Activated gamma-delta T cell (primary cell): ENCODE results near the gene DNAH17.
"Not testable (repeated sequence)": the region's sequence is repeated elsewhere in the genome, so short reads cannot be mapped to it uniquely, and the experiment has no call there.

ENCODE experiments used
- DNase-seq: peaks from one replicate; lab custom pipeline; 2025; lab: John Stamatoyannopoulos, UW

Gene DNAH17

DNA sequence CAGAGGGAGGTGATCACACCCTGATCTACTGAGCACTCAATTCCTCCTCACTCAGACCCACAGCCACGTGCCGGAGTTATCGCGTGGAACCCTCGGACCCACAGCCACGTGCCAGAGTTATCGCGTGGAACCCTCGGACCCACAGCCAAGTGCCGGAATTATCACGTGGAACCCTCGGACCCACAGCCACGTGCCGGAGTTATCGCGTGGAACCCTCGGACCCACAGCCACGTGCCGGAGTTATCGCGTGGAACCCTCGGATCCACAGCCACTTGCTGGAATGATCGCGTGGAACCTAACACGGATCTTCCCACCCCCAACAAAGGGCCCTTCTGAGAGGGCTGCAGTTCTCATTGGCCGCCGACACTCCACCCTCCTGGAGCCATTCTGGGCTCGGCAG is 101.0 kb downstream of the DNAH17 start:
- DNase-seq, result no peak

DNA sequence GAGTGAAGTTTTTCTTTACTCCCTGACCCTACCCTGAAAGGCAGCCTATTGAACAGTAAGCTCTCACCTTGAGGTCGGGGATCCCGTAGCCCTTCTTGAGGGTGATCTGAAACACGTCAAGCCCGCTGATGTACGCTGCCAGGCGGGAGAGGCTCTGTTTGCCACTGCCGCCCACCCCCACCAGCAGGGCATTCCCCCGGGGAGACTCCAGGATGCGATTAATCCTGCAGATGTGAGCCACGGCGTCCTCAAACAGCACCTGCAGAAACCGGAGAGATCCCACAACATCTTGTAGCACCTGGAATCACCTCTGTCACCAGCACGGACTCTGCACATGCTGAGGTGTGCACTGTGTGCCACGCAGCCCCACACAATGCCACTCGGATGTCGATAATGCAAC is 102.0 kb downstream of the DNAH17 start:
- DNase-seq, result no peak

DNA sequence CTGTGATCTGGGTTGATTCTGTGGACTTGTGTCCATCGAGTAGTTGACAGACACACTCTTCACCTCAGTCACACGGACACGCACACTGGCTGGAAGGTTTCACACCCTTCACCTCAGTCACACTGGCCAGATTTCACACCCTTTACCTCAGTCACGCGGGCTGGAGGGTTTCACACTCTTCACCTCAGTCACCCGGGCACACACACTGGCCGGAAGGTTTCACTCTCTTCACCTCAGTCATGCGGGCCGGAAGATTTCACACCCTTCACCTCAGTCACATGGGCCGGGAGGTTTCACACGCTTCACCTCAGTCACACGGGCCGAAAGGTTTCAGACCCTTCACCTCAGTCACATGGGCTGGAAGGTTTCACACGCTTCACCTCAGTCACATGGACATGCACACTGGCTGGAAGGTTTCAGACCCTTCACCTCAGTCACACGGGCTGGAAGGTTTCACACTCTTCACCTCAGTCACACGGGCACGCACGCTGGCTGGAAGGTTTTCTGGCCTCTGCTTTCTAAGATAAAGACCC is 102.5 kb downstream of the DNAH17 start:
- no peak for DNase-seq

DNA sequence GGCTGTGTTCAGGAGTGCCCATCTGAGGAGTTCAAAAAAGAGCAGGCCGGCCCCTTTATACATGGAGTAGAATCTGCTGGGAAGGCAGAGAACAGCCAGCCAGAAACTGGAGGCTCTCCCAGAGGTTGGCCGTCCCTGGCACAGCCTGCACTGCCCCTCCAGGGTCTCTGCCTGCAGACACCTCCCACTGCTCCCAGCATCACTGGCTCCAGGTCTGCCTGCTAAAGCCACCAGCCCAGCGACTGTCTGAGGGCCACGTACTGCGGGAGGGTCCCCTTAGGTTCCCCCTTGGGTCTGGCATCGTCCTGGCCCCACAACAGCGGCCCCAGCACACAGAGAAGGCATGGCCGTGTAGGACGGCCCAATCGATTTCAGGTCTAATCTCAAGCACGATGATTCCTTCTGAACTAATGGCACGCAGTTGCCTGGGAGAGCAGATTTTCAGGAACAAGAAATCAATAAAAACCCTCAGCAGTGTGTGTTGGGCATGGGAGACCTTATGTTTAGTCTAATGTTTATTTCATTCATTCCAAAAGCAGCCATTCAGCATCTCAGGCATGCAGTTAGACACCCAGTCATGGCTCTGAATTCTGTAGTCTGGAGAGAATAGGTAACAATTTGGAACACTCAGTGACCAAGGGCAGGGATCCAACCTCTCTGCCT is 103.1 kb downstream of the DNAH17 start:
- DNase-seq, result no peak

DNA sequence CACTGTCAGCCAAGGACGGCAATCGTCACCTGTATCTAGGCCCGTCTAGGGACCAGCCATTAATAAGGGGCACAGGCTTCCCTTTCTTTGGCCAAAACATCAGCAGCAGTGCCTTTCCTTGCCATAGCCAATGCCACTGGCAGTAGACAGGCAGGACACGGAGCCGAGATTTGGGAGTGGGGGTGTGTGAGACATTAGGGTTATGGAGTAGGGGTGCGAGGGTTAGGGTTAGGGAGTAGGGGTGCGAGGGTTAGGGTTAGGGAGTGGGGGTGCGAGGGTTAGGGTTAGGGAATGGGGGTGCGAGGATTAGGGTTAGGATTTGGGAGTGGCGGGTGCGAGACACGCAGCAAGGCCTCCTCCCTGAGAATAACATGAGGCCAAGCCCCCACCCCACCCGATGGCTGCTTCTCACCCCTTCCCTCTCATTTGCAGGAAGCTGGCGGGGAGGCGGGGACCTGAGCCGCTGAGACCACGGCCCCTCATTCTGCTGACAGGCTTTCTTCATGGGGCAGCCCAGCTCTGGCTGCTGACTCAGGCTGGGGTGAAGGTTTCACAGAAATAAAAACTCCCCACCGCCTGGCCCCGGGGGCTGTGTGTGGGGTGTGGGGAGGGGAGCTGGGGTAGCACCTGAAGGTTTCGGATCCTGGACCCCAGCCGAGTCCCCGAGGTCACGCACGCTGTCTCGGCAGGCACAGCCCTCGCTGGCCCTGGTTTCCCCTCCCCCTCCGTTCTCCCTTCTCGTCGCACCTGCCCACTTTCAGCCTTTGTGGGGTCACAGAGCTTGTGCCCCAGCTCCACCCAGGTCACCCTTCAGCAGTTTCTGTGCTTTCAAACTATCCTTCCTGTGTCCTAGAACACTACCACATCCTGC is 104.9 kb downstream of the DNAH17 start:
- DNase-seq, result no peak

DNA sequence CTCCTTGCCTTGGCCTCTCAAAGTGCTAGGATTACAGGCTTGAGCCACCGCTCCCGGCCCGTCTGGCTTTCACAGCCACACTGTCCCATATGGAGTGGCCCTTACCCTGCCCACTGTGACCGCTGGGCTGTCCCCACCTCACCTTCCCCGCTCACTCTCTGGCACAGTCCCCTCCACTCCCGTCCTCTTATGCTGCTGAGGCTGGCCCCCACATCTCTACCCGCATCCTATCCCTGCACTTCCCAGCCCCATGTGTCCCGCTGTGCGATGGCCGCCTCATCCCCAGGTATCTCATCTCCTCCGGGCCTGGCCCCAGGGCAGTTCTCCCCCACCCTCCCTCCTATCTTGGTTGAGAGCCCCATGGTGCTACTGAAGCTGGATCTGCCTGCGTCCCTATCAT is 105.6 kb downstream of the DNAH17 start:
- DNase-seq, result no peak

DNA sequence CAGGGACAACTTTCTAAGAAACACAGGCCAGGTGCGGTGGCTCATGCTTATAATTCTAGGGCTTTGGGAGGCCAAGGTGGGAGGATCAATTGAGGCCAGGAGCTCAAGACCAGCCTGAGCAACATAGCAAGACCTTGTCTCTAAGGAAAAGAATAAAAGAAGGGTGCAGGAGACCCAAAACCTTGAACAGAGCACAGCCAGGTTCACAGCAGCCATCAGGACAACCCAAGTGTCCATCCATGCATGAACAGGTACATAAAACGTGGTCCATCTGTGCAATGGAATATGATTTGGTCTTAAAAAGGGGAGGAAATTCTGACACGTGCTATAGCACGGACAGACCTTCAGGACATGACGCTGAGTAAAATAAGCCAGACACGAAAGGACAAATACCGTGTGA is 107.8 kb downstream of the DNAH17 start:
- no peak for DNase-seq

DNA sequence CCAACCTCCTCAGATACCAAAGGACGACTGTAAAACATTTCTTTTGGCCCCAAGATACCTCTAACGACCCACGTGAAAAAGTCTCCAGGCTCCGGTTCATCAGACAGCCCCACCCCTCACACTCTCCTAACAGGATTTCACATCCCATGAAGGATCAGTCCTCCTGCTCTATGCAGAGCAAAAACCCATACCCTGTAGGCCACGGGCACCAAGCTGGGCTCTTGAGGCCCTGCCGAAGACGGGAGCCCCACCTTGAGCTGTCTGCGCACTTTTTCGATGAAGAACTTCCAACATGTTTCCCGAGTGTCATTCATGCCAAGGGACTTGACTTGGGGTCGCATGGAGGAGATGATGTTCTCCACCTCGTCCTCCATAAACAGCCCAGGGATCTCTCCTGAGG is 108.8 kb downstream of the DNAH17 start:
- no peak for DNase-seq

DNA sequence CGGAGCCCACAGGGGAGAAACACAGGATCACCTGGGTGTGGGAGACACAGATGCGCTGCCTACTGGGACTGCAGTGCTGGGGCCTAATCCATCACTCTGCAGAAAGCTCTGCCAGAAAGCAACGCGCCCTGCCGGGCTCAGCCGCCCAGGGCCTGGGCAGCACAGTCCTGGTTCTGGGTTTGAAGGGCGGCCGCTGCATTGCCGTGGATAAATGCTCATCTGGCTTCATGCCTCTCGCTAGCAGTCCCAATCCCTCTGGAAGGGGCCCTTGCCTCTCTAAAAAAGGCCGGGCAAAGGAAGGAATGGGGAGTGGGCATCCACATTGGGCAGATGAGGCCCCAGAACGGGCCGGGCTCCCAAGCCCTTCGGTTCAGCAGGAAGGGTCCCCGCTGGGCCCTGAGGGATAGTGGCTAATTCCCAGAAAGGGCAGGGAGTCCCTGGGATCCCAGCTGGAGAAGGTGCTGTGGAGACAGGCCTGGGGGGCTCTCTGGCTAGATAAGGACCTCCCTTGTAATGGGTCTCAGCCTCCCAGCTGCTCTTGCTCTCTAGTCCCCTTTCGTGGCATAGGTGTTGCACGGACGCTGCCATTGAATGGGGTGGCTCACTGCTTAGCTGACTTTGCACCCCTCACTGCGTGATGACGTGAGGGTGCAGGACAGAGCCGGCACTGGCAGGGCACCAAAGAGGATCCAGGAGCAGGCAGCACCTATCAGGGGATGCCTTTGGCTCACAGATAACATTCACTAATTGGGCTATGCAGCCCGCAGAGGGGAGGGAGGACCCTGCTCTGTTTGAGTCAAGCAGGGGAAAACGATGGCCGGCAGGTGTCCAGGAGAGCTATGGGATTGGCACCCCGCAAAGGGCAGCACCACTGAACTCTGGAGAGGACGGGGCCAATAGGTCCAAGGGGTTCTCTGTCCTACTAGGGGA is 110.1 kb downstream of the DNAH17 start:
- DNase-seq, result no peak

DNA sequence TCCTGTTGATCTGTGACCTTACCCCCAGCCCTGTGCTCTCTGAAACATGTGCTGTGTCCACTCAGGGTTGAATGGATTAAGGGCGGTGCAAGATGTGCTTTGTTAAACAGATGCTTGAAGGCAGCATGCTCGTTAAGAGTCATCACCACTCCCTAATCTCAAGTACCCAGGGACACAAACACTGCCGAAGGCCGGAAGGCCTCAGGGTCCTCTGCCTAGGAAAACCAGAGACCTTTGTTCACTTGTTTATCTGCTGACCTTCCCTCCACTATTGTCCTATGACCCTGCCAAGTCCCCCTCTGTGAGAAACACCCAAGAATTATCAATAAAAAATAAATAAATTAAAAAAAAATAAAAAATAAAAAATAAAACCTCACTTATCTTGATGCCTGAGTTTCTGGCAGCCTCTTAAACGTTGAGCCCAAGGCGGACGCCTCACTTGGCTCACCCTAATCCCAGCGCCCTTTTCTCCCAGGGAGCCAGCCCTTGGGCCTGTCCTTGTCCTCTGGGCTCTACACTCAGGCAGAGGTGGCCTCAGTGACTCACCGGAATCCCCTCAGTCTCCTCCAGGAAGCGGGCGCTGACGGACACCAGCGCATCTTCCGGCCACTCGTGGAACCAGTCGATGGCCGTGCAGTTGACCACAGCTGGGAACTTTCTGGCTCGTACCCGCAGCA is 110.9 kb downstream of the DNAH17 start:
- DNase-seq, result not testable (repeated sequence)

DNA sequence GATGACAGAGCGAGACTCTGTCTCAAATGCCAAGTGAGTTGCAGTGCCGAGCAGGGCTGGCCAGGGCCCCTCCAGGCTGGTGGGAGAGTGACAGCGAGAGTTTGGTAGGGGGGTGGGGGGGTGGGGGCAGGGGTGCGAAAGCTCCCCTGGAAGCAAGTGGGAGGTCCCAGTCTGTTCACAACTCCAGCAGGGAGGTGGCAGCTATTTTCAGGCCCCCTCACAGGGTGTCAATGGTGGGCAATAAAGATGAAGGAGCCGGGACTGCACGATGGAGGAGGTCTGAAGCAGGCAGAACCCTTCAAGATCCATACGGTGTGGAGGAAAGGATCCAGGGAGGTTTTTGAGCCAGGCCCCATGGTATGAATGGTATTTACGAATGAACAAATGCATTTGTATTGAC is 115.0 kb downstream of the DNAH17 start:
- DNase-seq, result no peak

DNA sequence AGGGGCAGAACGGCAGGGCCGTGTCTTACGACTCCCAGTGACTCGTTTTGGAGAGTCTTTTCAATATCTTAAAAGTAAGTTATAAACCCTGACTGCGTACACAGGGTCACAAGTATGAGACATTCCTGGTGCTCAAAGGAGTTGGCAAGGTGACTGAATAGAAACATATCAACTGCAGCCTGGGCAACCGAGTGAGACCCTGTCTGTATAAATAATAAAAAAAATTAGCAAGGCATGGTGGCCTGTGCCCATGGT is 115.5 kb downstream of the DNAH17 start:
- no peak for DNase-seq

DNA sequence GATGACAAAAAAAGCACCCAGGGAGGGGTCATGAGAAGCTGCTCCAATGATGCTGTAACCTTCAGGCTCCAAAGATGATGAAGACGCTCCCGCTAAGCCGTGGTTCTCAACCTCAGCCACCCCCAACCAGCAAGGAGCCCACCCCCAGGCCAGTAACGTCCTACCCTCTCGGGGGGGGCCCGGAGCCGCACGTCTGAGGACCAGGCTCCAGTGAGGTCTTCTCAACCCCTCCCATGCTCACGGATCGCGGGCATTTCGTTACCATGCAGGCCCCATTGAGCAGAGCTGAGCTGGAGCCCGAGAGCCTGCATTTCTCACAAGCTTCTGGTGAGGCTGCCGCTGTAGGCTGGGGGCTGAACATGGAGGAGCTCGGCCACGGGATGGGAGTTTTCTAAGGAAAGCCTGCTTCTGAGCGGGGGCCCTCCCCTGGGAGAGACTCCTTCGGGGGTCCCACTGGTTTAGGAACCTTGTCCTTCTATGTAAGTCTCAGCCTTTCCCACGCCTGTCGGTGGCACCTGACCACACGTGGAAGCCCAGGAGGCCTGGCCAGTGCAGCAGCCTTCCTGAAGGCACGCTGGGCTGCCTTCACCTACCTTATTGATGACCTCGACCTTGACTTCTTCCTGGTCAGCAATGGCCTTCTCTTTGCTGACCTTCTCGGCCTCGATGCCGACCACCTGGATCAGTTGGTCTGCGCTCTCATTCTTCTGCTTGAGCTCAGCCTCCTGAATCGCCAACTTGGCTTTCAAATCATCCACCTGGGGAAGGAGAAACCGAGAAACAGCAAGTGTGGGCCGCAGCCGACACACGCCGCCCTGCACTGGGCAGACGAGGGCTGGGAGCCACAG is 116.0 kb downstream of the DNAH17 start:
- no peak for DNase-seq

DNA sequence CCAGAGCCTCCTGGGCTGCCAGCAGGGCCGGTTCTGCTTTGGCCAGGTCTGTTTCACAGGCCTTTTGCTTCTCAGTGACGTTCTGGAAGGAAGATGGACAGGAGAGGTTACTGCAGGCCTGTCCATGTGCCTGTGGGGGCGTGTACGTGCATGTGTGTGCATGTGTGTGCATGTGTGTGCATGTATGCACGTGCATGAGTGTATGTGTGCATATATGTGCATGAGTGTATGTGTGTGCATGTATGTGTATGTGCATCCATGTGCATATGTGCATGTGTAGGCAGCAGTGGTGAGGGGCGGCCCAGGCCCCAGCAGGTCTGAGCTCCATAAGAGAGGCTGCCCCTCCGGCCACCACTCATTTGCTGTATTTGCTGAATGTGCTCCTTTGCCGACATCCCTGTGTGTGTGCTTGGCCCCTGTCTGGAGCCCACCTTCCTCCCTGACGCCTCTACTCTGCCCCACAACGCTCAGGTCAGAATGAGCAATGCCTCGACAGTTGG is 117.0 kb downstream of the DNAH17 start:
- no peak for DNase-seq

DNA sequence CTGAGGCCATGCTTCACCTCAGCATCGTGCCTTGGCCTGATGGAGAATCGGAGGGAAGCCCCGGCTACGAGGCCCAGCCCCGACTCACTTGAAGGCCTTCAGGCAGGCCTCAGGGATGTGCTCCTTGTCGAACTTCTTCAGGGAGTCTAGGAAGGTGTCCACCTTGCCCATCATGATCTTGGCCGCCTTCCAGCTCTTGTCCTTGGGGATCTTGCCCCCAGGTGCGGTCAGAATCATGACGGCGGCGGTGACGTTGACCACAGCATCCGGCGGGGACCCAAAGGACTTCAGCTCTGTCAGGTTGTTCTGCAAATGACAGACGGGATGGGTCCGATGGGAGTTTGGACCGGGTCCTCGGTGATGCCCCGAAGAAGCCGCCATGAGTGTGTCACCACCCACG is 117.5 kb downstream of the DNAH17 start:
- DNase-seq, result no peak

DNA sequence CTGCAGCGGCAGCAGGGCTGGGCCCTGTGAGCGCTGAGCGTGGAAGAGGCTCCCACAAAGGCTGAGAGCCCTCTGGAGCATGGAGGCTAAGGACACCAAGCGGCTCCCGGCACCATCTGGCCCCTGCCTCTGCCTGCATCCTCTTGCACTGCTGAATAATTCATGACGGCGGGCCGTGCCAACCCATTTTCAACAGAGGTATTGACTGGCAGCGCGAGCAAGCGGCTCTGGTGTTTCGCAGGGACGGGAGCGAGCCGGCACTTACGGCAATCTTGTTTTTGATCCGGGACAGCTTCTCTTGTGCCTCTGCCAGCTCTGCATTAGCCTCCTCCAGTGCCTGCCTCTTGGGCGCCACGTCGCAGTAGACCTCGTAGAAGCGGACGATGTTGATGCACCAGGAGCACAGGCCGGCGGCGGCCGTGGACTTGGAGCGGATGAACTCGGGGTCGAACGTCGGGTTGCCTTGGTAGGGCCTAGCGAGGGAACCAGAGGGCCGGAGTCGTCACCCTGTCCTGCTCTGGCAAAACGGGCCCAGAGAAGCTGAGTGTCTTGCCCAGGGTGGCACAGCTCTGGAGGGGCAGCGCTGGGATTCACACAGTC is 118.4 kb downstream of the DNAH17 start:
- DNase-seq, result no peak

DNA sequence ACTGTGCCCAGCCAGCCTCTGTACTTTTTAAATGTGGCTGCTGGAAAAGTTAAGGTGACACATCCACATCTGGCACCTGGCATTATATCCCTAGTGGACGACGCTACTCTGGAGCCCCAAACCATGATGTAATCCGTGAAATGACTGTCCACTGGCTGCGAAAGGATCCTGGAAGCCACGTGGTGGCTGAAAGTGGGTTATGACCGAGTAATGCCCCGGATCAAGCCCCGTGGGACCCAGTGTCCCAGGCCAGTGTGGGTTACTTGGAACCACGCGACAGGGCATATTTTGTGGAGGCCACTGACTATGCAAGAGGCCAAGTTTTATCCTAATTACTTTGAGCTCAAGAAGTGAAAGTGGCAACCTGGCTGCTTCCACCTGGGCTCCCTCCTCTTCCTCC is 119.1 kb downstream of the DNAH17 start:
- no peak for DNase-seq

DNA sequence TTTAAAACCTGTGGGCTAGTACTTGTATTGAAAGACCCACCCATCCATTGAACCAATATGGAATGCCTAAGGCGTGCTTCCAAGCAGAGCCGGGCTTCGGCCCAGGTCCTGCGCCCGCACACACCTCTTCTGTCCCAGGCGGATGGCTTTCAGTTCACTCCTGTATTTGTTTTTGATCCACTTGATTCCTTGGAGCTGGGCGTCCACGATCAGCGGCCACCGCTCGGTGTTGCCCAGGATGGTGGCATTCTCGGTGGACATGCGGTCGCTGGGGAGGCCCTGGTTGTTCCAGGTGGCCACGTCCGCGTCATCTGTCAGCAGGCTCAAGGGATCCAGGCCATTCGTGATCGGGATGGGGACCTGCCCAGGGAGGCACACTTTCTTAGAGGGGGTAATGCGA is 122.8 kb downstream of the DNAH17 start:
- no peak for DNase-seq

DNA sequence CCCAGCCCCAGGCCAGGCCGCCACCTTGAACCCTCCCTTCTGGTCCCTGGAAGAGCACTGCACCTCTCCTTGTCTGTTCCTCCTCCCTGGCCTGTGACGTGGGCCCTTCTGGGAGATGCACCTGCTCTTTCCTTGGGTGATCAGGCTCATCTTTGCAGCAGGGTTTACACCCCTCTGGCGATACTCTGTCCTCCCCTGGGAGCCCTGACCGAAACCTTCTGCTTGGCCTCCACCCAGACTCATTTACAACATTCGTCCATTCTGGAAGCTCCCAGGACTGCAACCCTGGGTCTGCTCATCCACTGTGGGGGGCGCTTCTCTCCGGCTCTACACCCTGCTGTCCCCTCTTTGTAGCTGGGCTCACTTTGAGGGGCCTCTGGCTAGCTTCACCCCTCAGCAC is 125.4 kb downstream of the DNAH17 start:
- no peak for DNase-seq

DNA sequence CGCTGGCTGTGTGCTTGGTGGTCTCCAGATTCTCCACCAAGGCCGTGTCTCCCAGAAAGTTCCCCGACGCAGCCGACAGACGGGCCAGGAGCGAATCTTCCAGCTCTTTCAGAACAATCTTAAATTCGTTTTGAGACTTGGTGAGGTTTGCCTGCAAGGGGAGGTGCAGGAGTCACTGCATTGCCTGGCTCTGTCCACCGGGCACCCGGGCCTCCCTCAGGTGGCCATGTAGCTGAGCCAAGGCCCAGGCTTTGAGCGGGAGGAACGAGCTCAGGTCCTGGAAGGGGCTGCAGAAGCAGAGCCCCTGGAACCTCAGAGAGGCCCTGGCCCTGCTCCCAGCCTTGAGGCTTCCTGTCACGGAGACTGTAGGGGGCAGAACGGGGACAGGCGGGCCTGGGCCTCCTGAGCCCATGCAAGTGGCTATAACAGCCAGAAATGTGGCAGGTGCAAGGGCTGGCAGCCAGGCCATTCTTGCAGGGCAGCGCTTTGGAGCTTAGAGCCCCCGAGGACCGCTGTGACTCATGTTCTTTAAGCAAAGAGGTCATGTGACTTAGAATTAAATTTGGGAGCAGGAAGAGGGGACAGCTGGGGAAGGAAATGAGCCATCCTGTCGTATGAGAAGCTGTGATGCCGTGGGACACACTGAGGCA is 126.4 kb downstream of the DNAH17 start:
- no peak for DNase-seq
